ENCODE data around the gene CD226.
"Not testable (repeated sequence)": the region's sequence is repeated elsewhere in the genome, so short reads cannot be mapped to it uniquely, and the experiment has no call there.

Gene CD226

GRCh38 chr18:69956665-69957620, 9.3 kb upstream of the CD226 start:
- no peak for DNase-seq (ENCODE audit: low spot score)

DNA sequence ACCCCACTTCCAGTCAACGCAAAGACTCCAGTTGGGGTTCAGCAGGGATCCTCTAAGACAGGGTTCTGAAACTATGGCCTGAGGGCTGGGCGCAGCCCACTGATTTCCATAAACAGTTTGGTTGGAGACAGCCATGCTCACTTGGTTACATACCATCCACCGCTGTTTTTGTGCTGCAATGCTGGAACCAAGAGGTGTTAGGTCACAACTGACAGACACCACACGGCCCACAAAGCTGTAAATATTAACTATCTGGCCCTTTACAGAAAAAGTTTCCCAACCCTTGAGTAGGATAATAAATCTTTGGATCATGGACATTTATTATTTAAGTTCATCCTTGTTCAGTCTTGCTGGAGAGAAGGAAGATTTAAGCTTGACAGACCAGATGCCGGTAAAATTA, 8.4 kb upstream of the CD226 start:
- DNase-seq (ENCODE audit: low spot score) = no peak

GRCh38 chr18:69954719-69955480, 7.2 kb upstream of the CD226 start:
- no peak for DNase-seq (ENCODE audit: low spot score)

DNA sequence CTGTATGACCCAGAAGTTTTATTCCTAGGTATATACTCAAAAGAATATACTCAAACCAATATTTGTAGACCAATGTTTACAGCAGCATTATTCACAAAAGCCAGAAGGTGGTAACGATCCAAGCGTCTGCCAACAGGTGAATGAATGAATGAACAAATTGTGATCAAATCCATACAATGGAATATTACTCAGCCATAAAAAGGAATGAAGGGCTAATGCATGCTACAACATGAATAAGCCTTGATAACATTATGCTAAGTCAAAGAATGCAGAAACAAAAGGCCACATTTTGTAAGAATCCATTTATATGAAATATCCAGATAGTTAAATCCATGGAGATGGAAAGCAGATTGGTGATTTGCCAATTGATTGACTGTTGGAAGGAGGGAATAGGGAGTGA, 5.5 kb upstream of the CD226 start:
- DNase-seq (ENCODE audit: low spot score) = no peak

DNA sequence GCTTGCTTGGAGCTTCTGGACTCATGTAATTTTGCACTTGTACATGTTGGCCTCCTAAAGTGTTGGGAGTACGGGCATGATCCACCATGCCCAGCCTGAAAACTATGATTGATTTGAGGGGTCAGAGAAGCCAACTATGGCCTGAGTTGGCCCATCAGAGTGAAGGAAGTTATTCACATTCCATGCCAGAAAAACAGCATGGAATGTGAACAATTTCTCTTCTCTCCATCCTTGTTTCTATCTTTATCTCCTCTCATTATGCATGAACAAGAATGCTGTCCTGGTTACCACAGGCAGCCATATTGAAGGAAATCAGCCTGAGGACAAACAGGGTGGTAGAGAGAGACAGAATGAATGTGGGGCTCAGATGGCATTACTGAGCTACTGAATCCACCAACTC, 3.5 kb upstream of the CD226 start:
- no peak for DNase-seq (ENCODE audit: low spot score)

DNA sequence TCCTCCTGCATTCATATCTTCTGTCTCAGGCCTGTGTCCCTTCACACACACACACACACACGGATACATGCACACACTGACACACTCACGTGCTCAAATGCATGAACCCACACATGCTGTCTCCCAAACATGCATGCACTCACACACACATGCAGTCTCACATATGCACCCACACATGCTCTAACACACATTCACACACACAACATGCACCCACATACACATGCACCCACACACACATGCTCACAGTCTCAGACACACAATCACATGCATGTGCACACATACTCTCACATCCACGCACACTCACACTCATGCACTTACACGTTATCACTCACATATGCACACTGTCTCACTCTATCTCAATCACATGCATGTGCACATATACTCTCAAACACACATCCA, 1.9 kb upstream of the CD226 start:
- DNase-seq (ENCODE audit: low spot score) = no peak

DNA sequence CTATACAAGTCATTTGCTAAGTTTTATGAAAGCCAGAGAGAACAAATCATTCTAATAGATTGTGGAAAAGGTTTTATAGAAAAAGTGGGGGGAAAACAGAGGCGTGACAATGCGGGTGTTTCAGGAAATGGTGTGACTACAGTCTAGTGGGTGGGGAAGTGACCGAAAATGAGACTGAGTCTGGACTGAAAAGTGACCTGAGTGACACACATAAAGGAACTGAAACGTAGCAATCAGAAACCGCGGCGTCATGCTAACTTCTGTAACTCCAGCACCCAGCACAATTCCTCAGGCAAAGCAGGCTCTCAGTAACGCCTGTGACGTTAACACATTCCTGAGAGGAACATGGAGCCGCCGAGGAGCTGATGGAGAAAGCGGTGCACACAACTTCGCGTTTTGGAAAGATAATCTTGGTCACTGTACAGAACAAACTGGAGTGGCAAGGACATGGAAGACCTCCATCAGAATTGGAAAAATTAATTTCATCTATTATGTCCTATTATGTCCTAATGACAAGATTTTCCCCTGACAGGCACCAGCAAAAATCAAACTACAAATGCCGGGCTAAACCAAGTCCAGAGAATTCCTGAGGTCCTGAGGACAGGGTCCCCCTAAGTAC, 1.4 kb upstream of the CD226 start:
- no peak for DNase-seq (ENCODE audit: low spot score)

GRCh38 chr18:69948256-69948655, 583 bp upstream of the CD226 start:
- no peak for DNase-seq (ENCODE audit: low spot score)

DNA sequence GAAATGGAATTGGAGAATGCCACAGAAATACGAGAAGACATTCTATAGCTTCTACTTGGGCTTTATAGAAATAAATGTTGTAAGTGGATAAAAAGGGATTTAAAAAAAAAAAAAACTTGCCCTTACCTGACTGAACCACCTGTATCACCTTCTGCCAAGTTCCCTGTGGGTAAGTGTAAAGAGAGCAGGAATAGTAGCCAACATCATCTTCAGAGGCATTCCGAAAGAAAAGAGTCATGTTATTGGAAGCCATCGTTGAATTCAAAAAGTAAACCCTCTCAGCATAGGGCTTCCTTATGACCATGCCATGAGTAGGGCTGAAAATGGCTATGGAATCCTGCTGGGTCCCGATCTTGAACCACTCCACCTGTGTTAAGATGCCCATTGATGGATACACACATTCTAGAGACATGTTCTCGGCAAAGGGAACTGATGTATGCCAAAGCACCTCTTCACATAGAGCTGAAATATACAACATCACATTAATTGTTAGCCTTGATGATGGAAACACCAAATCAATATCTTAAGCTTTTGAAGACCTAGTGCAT, 991 bp downstream of the CD226 start:
- no peak for DNase-seq (ENCODE audit: low spot score)

GRCh38 chr18:69945220-69946114, 2.2 kb downstream of the CD226 start:
- DNase-seq (ENCODE audit: low spot score) = no peak

GRCh38 chr18:69944436-69944835, 3.2 kb downstream of the CD226 start:
- DNase-seq (ENCODE audit: low spot score) = no peak

DNA sequence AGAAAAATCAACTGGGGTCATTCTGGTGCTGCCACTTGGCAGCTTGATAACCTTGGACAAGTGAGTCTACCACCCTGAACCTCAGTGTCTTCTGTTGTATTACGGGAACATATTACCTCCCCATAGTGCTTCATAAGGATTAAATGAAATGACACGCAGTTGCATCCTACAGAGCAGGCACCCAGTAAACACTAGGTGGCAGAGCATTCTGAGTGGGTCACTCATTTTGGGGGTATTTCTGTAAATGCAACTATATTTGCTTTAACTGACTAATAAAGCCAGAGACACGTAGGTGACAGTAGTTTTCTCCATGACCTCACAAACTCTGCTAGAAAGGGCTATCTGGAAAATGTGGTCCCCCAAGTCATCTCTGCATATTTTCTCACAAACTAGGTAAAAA, 4.7 kb downstream of the CD226 start:
- DNase-seq (ENCODE audit: low spot score) = no peak

GRCh38 chr18:69941183-69941582, 6.5 kb downstream of the CD226 start:
- DNase-seq (ENCODE audit: low spot score) = no peak

DNA sequence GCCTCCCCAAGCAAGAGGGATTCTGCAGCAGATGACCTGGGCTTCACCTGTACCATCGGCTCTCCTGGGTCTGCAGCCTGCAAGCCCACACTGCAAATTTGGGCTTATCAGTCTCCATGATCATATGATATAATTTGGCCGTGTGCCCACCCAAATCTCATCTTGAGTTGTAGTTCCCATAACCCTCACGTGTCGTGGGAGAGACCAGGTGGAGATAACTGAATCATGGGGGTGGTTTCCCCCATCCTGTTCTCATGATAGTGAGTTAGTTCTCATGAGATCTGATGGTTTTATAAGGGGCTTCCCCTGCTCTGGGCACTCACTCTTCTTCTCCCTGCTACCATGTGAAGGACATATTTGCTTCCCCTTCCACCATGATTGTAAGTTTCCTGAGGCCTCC, 7.9 kb downstream of the CD226 start:
- not testable (repeated sequence) for DNase-seq (ENCODE audit: low spot score)

DNA sequence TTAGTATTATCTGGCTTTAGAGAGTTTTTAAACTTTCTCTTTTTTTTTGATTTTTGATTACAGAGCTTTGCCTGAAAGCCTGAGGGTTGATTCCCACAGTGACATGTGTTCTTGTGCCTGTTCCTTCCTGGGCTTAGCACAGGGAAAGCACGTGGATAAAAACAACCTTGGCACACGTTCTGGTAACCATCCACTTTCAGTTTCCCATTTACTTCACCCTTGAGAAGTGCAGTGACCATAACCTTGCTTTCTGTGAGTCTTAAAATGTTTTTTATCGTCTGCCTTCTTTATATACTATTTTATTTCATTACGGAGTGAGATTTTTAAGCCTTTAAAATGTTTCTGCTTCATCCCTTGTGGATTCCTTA, 11.5 kb downstream of the CD226 start:
- DNase-seq (ENCODE audit: low spot score) = no peak

- no peak for DNase-seq (ENCODE audit: low spot score)
Measured at GRCh38 chr18:69935319-69936190, 12.1 kb downstream of the CD226 start.

- DNase-seq (ENCODE audit: low spot score) = no peak
Measured at GRCh38 chr18:69934601-69935265, 12.9 kb downstream of the CD226 start.

- DNase-seq (ENCODE audit: low spot score) = no peak
Measured at GRCh38 chr18:69929041-69929774, 18.5 kb downstream of the CD226 start.

GRCh38 chr18:69916412-69916811, 31.3 kb downstream of the CD226 start:
- no peak for DNase-seq (ENCODE audit: low spot score)
